HS-27A (cell line): ENCODE measurements around the gene SCARB1.

Experiments used
- DNase-seq: peaks from one replicate; pipeline ENCODE4 v3.0.0-alpha.2; 2012; ENCODE audit warnings: low read depth, missing footprints

Gene SCARB1

GRCh38 chr12:124774462-124775167 is 89.0 kb downstream of the SCARB1 start:
- DNase-seq, result peak; percentile 68

- no peak for DNase-seq
Measured at GRCh38 chr12:124774054-124774461, 89.6 kb downstream of the SCARB1 start.

- no peak for DNase-seq
Measured at GRCh38 chr12:124772289-124773170, 91.1 kb downstream of the SCARB1 start.

GRCh38 chr12:124771462-124772288 is 92.0 kb downstream of the SCARB1 start:
- no peak for DNase-seq

GRCh38 chr12:124770728-124771127 is 92.9 kb downstream of the SCARB1 start:
- no peak for DNase-seq

GRCh38 chr12:124769881-124770512 is 93.7 kb downstream of the SCARB1 start:
- no peak for DNase-seq

- no peak for DNase-seq
Measured at GRCh38 chr12:124769163-124769530, 94.5 kb downstream of the SCARB1 start.

GRCh38 chr12:124768452-124769162 is 95.1 kb downstream of the SCARB1 start:
- DNase-seq, result no peak

- no peak for DNase-seq
Measured at GRCh38 chr12:124767066-124767821, 96.4 kb downstream of the SCARB1 start.

GRCh38 chr12:124766727-124767065 is 97.0 kb downstream of the SCARB1 start:
- DNase-seq, result no peak

GRCh38 chr12:124765581-124766489 is 97.8 kb downstream of the SCARB1 start:
- DNase-seq, result no peak

- DNase-seq, result no peak
Measured at GRCh38 chr12:124764870-124765580, 98.6 kb downstream of the SCARB1 start.

GRCh38 chr12:124764451-124764850 is 99.2 kb downstream of the SCARB1 start:
- DNase-seq, result no peak

- no peak for DNase-seq
Measured at GRCh38 chr12:124763594-124763979, 100.1 kb downstream of the SCARB1 start.

GRCh38 chr12:124762791-124763593 is 100.7 kb downstream of the SCARB1 start:
- DNase-seq, result no peak

GRCh38 chr12:124762384-124762783 is 101.3 kb downstream of the SCARB1 start:
- DNase-seq, result no peak

GRCh38 chr12:124761871-124762270 is 101.8 kb downstream of the SCARB1 start:
- DNase-seq, result no peak

- DNase-seq, result no peak
Measured at GRCh38 chr12:124761056-124761455, 102.6 kb downstream of the SCARB1 start.
